ENCODE data around the gene PRKCA. TPM values are rescaled to one million over a fixed set of nuclear protein-coding genes. Genes with fewer than 3 reads are reported as not detected.
"Not testable (repeated sequence)": the region's sequence is repeated elsewhere in the genome, so short reads cannot be mapped to it uniquely, and the experiment has no call there.

Gene PRKCA
- total and polyA plus RNA-seq, 4 experiments from 2014 or later, result 1.1 to 107 (median 56.1) TPM

DNA sequence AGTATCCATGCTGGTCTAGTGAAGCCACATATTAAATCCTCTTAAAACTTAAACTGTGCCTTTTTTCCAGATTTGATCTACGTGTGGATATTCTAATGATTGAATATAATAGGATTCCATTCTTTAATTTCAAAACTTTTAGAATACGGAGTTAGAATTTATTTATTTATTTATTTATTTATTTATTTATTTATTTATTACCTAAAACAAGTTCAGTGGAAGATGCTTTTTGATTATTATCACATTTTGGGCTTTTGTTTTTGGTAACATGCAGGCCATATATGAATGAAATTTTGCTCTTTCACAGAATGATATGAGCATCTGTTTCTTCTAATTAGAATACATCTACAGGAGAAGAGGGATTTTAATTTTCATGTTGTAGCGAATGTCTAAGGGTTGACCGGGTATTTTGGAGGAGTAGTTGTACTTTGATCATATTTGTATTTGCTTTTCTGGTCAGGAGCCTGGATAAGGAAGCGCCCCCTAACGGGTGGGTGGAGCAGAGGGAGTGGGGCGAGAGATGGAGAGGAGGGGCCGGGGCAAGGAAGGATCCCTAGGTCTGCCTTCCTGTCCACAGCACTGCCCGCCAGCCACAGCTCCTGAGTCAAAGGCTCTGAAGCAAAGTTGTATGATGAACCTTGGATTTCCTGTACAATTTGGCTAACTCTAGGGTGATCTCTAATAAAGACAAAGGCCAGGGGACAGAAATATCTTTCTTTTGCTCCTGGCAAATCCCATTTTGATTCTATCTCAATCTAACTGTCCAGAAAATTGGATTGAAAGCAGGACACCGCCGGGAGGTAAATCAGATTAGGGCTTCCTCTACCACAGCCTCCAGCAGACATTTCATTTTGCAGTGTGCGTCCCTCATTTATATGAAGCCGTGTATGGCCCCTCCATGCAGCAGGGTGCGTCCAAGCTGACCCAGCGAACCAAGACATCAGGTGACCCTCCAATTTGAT is 149.1 kb downstream of the PRKCA start:
- H3K4me1 Mint-ChIP-seq, result peaks cover 29 to 57% (median 43%) of the 10 kb centered on the region in 4 donors
- intact Hi-C loops (cut with micrococcal nuclease), result no loop called here
- POLR2A ChIA-PET (ENCODE audit: partially characterized antibody), result no interaction called here

GRCh38 chr17:66455060-66455459 is 152.6 kb downstream of the PRKCA start:
- Histone ChIP-seq H3K4me1 (ENCODE audit: insufficient read depth, low read length) (peaks cover 7% of the 10 kb centered on the region), H3K36me3 (ENCODE audit: insufficient read depth, low read length) (no peaks in the 10 kb centered on the region), H3K27me3 (ENCODE audit: insufficient read depth, low read length) (no peaks in the 10 kb centered on the region), H3K9me3 (ENCODE audit: control insufficient read depth in 1 of 2, low read length in 2 of 2) (no peaks in the 10 kb centered on the region), H3K4me3 (ENCODE audit: low read length in 2 of 2) (no peak overlapping the region), H3K27ac (ENCODE audit: low read depth, low read length) (no peak overlapping the region)
- intact Hi-C loops (cut with micrococcal nuclease), result no loop called here
- Mint-ChIP-seq H3K4me1 (peaks cover 17 to 31% (median 23%) of the 10 kb centered on the region in 4 donors), H3K9me3 (peaks cover 0 to 12% (median 6%) of the 10 kb centered on the region in 8 donors), H3K36me3 (peaks cover 42 to 50% of the 10 kb centered on the region in 2 donors), H3K27me3 (no peaks in the 10 kb centered on the region), H3K4me3 (no peak overlapping the region), H3K27ac (no peak overlapping the region)
- ChIA-PET CTCF (ENCODE audit: partially characterized antibody) (no interaction called here), POLR2A (ENCODE audit: partially characterized antibody) (no interaction called here)
- DNase-seq, result no peak

More for the DNA sequence above, 149.1 kb downstream of the PRKCA start:
- H3K27me3 Mint-ChIP-seq, result no peaks in the 10 kb centered on the region
- Histone ChIP-seq H3K9me3 (ENCODE audit: control insufficient read depth in 1 of 2, low read length in 2 of 2) (peaks cover 0 to 2% of the 10 kb centered on the region in 2 donors), H3K27me3 (ENCODE audit: insufficient read depth, low read length) (no peaks in the 10 kb centered on the region), H3K4me1 (ENCODE audit: insufficient read depth, low read length) (peaks cover 7% of the 10 kb centered on the region), H3K36me3 (ENCODE audit: insufficient read depth, low read length) (no peaks in the 10 kb centered on the region), H3K4me3 (ENCODE audit: low read length in 2 of 2) (no peak overlapping the region), H3K27ac (ENCODE audit: low read depth, low read length) (no peak overlapping the region)
- CTCF ChIA-PET (ENCODE audit: partially characterized antibody), result no interaction called here
- no peaks in the 10 kb centered on the region for H3K9me3 Mint-ChIP-seq
- peak overlapping the region in 1 of 8 donors; percentile 43 for H3K4me3 Mint-ChIP-seq
- peak overlapping the region in 1 of 7 donors; percentile 8 for H3K27ac Mint-ChIP-seq
- peaks cover 25 to 27% of the 10 kb centered on the region in 2 donors for H3K36me3 Mint-ChIP-seq
- DNase-seq, result no peak

DNA sequence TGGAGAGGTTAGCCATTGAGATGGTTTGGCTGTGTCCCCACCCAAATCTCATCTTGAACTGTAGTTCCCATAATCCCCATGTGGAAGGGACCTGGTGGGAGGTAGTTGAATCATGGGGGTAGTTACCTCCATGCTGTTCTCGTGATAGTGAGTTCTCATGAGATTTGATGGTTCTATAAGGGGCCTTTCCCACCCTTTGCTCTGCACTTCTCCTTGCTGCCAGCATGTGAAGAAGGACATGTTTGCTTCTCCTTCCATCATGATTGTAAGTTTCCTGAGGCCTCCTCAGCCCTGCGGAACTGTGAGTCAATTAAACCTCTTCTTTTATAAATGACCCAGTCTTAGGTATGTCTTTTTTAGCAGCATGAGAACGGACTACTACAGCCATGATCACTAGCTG is 155.1 kb downstream of the PRKCA start:
- Mint-ChIP-seq H3K27ac (peak overlapping the region in 3 of 7 donors; percentile 41 to 68 (median 52)), H3K36me3 (peaks cover 40 to 61% of the 10 kb centered on the region in 2 donors), H3K4me1 (peaks cover 11 to 24% (median 13%) of the 10 kb centered on the region in 4 donors), H3K9me3 (peaks cover 0 to 12% (median 6%) of the 10 kb centered on the region in 8 donors)
- H3K27me3 Mint-ChIP-seq; intact Hi-C loops (cut with micrococcal nuclease); H3K27ac ChIP-seq (ENCODE audit: low read depth, low read length); H3K4me3 ChIP-seq (ENCODE audit: low read length in 2 of 2); POLR2A ChIA-PET (ENCODE audit: partially characterized antibody); H3K36me3 ChIP-seq (ENCODE audit: insufficient read depth, low read length); H3K27me3 ChIP-seq (ENCODE audit: insufficient read depth, low read length); CTCF ChIA-PET (ENCODE audit: partially characterized antibody); H3K9me3 ChIP-seq (ENCODE audit: control insufficient read depth in 1 of 2, low read length in 2 of 2); H3K4me3 Mint-ChIP-seq; H3K4me1 ChIP-seq (ENCODE audit: insufficient read depth, low read length); DNase-seq: not testable (repeated sequence)

GRCh38 chr17:66458782-66459181 is 156.4 kb downstream of the PRKCA start:
- Histone ChIP-seq H3K4me1 (ENCODE audit: insufficient read depth, low read length) (no peaks in the 10 kb centered on the region), H3K27me3 (ENCODE audit: insufficient read depth, low read length) (no peaks in the 10 kb centered on the region), H3K27ac (ENCODE audit: low read depth, low read length) (no peak overlapping the region), H3K9me3 (ENCODE audit: control insufficient read depth in 1 of 2, low read length in 2 of 2) (no peaks in the 10 kb centered on the region), H3K36me3 (ENCODE audit: insufficient read depth, low read length) (no peaks in the 10 kb centered on the region), H3K4me3 (ENCODE audit: low read length in 2 of 2) (no peak overlapping the region)
- peaks cover 38 to 56% of the 10 kb centered on the region in 2 donors for H3K36me3 Mint-ChIP-seq
- intact Hi-C loops (cut with micrococcal nuclease), result no loop called here
- H3K4me1 Mint-ChIP-seq, result peaks cover 18 to 33% (median 21%) of the 10 kb centered on the region in 4 donors
- H3K27ac Mint-ChIP-seq, result peak overlapping the region in 1 of 7 donors; percentile 32
- no peak for DNase-seq
- CTCF ChIA-PET (ENCODE audit: partially characterized antibody), result no interaction called here
- H3K9me3 Mint-ChIP-seq, result peaks cover 0 to 12% (median 6%) of the 10 kb centered on the region in 8 donors
- H3K27me3 Mint-ChIP-seq, result no peaks in the 10 kb centered on the region
- POLR2A ChIA-PET (ENCODE audit: partially characterized antibody), result no interaction called here
- no peak overlapping the region for H3K4me3 Mint-ChIP-seq

DNA sequence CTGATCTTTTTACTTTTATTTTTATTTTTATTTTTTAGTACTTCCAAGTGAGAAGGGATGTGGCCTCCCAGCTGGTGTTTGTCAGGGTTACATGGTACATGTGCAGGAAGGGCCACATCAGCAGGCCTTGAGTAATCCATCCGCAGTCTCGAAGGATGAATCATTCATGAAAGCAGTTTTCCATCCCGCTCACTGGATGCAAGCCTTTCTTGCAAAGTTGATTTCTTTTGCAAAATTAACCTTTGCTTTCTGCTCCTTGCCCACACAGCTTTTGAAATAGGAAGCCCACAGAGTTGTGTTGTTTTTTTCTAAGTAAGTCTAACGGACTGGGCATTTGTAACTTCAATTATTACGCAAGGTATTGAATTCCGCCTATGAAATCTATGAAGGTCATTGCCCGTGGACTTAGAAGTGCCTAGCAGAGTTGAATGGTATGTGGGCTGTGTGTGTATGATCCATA is 157.4 kb downstream of the PRKCA start:
- H3K36me3 Mint-ChIP-seq, result peaks cover 32 to 52% of the 10 kb centered on the region in 2 donors
- DNase-seq, result no peak
- Histone ChIP-seq H3K9me3 (ENCODE audit: control insufficient read depth in 1 of 2, low read length in 2 of 2) (no peaks in the 10 kb centered on the region), H3K27me3 (ENCODE audit: insufficient read depth, low read length) (no peaks in the 10 kb centered on the region), H3K36me3 (ENCODE audit: insufficient read depth, low read length) (no peaks in the 10 kb centered on the region), H3K4me3 (ENCODE audit: low read length in 2 of 2) (no peak overlapping the region), H3K4me1 (ENCODE audit: insufficient read depth, low read length) (no peaks in the 10 kb centered on the region), H3K27ac (ENCODE audit: low read depth, low read length) (no peak overlapping the region)
- no peak overlapping the region for H3K27ac Mint-ChIP-seq
- POLR2A ChIA-PET (ENCODE audit: partially characterized antibody), result no interaction called here
- H3K4me1 Mint-ChIP-seq, result peaks cover 19 to 44% (median 24%) of the 10 kb centered on the region in 4 donors
- H3K4me3 Mint-ChIP-seq, result no peak overlapping the region
- H3K27me3 Mint-ChIP-seq, result no peaks in the 10 kb centered on the region
- H3K9me3 Mint-ChIP-seq, result peaks cover 0 to 12% (median 6%) of the 10 kb centered on the region in 8 donors
- intact Hi-C loops (cut with micrococcal nuclease), result no loop called here
- CTCF ChIA-PET (ENCODE audit: partially characterized antibody), result interaction anchor here (0.6 to 1.3 kb wide), 2 partner anchors 9 to 22 kb away, joined by 3 read pairs; no protein-coding TSS in a partner anchor

DNA sequence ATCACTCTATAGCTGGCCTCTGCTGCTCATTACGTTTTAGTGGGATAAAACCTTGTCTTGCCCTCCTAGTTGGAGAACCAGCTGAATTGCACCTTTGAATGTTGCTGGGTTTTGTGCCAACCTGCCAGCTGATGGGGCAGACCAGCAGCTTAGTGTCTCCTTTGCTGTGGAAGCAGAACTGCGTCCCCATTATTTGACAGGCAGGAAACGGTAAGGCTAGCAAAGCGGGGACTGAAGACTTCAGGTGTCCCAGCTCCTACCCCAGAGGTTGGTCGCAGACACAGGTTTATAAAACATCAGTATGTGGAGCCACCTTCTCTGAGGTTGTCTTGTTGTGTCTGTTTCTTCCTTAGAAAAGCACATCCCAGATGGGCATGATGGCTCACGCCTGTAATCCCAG is 158.1 kb downstream of the PRKCA start:
- Mint-ChIP-seq H3K27ac (no peak overlapping the region), H3K27me3 (no peaks in the 10 kb centered on the region), H3K4me1 (peaks cover 22 to 50% (median 26%) of the 10 kb centered on the region in 4 donors), H3K36me3 (peaks cover 27 to 45% of the 10 kb centered on the region in 2 donors), H3K9me3 (peaks cover 0 to 12% (median 6%) of the 10 kb centered on the region in 8 donors), H3K4me3 (no peak overlapping the region)
- DNase-seq, result no peak
- H3K9me3 ChIP-seq (ENCODE audit: control insufficient read depth in 1 of 2, low read length in 2 of 2), result no peaks in the 10 kb centered on the region
- H3K4me1 ChIP-seq (ENCODE audit: insufficient read depth, low read length), result no peaks in the 10 kb centered on the region
- CTCF ChIA-PET (ENCODE audit: partially characterized antibody), result interaction anchor here (0.6 to 1.3 kb wide), 2 partner anchors 10 to 21 kb away, joined by 3 read pairs; no protein-coding TSS in a partner anchor
- no peak overlapping the region for H3K4me3 ChIP-seq (ENCODE audit: low read length in 2 of 2)
- no peak overlapping the region for H3K27ac ChIP-seq (ENCODE audit: low read depth, low read length)
- H3K36me3 ChIP-seq (ENCODE audit: insufficient read depth, low read length), result no peaks in the 10 kb centered on the region
- intact Hi-C loops (cut with micrococcal nuclease), result no loop called here
- no peaks in the 10 kb centered on the region for H3K27me3 ChIP-seq (ENCODE audit: insufficient read depth, low read length)
- POLR2A ChIA-PET (ENCODE audit: partially characterized antibody), result no interaction called here

DNA sequence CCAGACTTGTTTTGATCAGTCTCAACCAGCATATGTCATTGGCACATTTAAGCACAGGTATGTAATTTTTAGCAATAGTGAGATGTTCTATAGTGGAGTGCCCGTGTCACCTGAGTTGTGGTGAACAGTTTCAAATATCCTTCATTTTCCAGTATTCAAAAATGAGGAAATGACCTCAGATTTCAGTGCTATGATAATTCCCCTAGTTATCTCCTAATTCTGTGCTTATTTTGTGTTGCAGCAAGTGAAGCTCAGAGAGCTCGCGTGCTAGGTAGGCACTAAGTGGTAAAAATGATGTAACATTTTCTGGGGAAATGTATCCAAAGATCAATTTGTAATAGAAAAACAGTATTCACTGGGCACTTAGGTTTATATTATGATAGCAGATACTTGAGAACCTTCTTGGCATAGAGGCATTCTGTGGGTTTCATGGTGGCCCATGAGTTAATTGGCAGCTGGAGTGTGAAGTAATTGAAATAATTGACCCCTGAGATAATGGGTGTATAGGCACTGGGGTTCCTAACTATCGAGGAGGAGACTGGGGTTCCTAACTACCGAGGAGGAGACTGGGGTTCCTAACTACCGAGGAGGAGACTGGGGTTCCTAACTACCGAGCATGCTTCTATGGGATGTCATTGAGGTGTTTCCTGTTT is 159.1 kb downstream of the PRKCA start:
- H3K4me3 ChIP-seq (ENCODE audit: low read length in 2 of 2), result no peak overlapping the region
- H3K27ac ChIP-seq (ENCODE audit: low read depth, low read length), result no peak overlapping the region
- CTCF ChIA-PET (ENCODE audit: partially characterized antibody), result no interaction called here
- POLR2A ChIA-PET (ENCODE audit: partially characterized antibody), result no interaction called here
- Mint-ChIP-seq H3K4me3 (no peak overlapping the region), H3K27ac (peak overlapping the region in 3 of 7 donors; percentile 5 to 29 (median 13)), H3K27me3 (no peaks in the 10 kb centered on the region), H3K9me3 (peaks cover 0 to 12% (median 6%) of the 10 kb centered on the region in 8 donors), H3K4me1 (peaks cover 29 to 59% (median 34%) of the 10 kb centered on the region in 4 donors), H3K36me3 (peaks cover 19 to 35% of the 10 kb centered on the region in 2 donors)
- H3K9me3 ChIP-seq (ENCODE audit: control insufficient read depth in 1 of 2, low read length in 2 of 2), result no peaks in the 10 kb centered on the region
- no peaks in the 10 kb centered on the region for H3K36me3 ChIP-seq (ENCODE audit: insufficient read depth, low read length)
- intact Hi-C loops (cut with micrococcal nuclease), result no loop called here
- peaks cover 7% of the 10 kb centered on the region for H3K4me1 ChIP-seq (ENCODE audit: insufficient read depth, low read length)
- no peak for DNase-seq
- H3K27me3 ChIP-seq (ENCODE audit: insufficient read depth, low read length), result no peaks in the 10 kb centered on the region

Data from CD4-positive, alpha-beta memory T cell (primary cell).